Stomach (tissue), 9 donors: ENCODE measurements around the gene ALG9. TPM values are rescaled to one million over a fixed set of nuclear protein-coding genes. Genes with fewer than 3 reads are reported as not detected.

Experiments
- DNase-seq, 2 donors: peaks; one replicate each; pipeline versions ENCODE4 v3.0.0 to v3.0.0-alpha.2; 2013 to 2019
- H3K27ac ChIP-seq, 5 donors: fragments of 200-600 bp in 4 of 5; sonication (generic) in 4 of 5; one replicate each; pipeline ENCODE4 v1.5.1; 2013 to 2019; ENCODE audit warnings: mild to moderate bottlenecking in 1 of 5, moderate library complexity in 1 of 5
- H3K27me3 ChIP-seq, 3 donors: fragments of 200-600 bp; sonication (generic); one replicate each; pipeline ENCODE4 v1.5.1; 2017 to 2019; ENCODE audit warnings: mixed run types in 1 of 3
- H3K36me3 ChIP-seq, 4 donors: fragments of 200-600 bp; sonication (generic); 1 replicate in 3 of 4; 2 replicates in 1 of 4; pipeline ENCODE4 v1.5.1; 2016 to 2019
- H3K4me1 ChIP-seq, 4 donors: fragments of 200-600 bp; sonication (generic); one replicate each; pipeline ENCODE4 v1.5.1; 2016 to 2019
- H3K4me3 ChIP-seq, 4 donors: fragments of 200-600 bp; sonication (generic) in 3 of 4; one replicate each; pipeline ENCODE4 v1.5.1; 2016 to 2019; ENCODE audit warnings: mild to moderate bottlenecking in 1 of 4
- H3K9me3 ChIP-seq, 4 donors: fragments of 200-600 bp; sonication (generic); one replicate each; pipeline ENCODE4 v1.5.1; 2016 to 2019
- CTCF ChIP-seq, 7 experiments: fragments of 450-650 bp in 4 of 7; fragments of 200-600 bp in 3 of 7; sonication (generic) in 3 of 7; IDR thresholded peaks; one replicate each; pipeline ENCODE4 v1.5.1; 2016 to 2019; ENCODE audit warnings: antibody characterized with exemption in 7 of 7, control low read depth in 2 of 7, mild to moderate bottlenecking in 1 of 7
- EP300 ChIP-seq: sonication (generic); formaldehyde crosslinking; IDR thresholded peaks from one replicate; pipeline ENCODE4 v1.6.1; 2017; ENCODE audit warnings: antibody characterized with exemption
- POLR2A ChIP-seq, 4 donors: fragments of 450-650 bp; IDR thresholded peaks; one replicate each; pipeline ENCODE4 v1.6.1; 2016; ENCODE audit warnings: antibody characterized with exemption in 4 of 4, control low read depth in 2 of 4, mild to moderate bottlenecking in 1 of 4, moderate library complexity in 1 of 4
- POLR2AphosphoS5 ChIP-seq, 3 donors: sonication (generic); formaldehyde crosslinking; IDR thresholded peaks; one replicate each; pipeline ENCODE4 v1.6.1; 2016; ENCODE audit warnings: antibody characterized with exemption in 3 of 3
- WGBS, 5 donors: extraction: QIAGEN DNeasy Blood & Tissue Kit in 3 of 5; methylation state at CpG; one replicate each; pipeline versions ENCODE4 v1.1.5 to v1.1.7; 2013 to 2018; 5-methylcytosine and 5-hydroxymethylcytosine counted together
- intact Hi-C: fragments of 100-400 bp; cut with DNase I; formaldehyde crosslinking; loops from one replicate; pipeline ENCODE4 v1.15.1; 2023; ENCODE audit warnings: low total_unique reads
- polyA plus RNA-seq, 3 donors: library from polyadenylated mRNA; stranded (reverse); fragments of 200-250 nt; gene quantifications; one replicate each; pipeline ENCODE4 v1.2.3, GENCODE V29; 2013
- total RNA-seq, 5 donors: library from RNA; depleted of rRNA; stranded (reverse); fragments of >200 nt; gene quantifications; one replicate each; pipeline versions ENCODE4 v1.1.0 to v1.2.3, GENCODE V29; 2014 to 2016
- donor health status: healthy with polysubstance abuse.
- donor health status: Bipolar disorder and iron deficiency.
- donor health status: healthy.

The ALG9 gene
- total and polyA plus RNA-seq, 8 donors = 11.9 to 53.7 (median 25.5) TPM

GRCh38 chr11:111797145-111797581 lies 74.2 kb downstream of the ALG9 start:
- Histone ChIP-seq H3K36me3 (peaks cover 0 to 31% (median 13%) of the 10 kb centered on the region in 4 donors), H3K4me1 (peaks cover 0 to 22% (median 0%) of the 10 kb centered on the region in 4 donors), H3K9me3 (peaks cover 0 to 6% (median 0%) of the 10 kb centered on the region in 4 donors), H3K27me3 (no peaks in the 10 kb centered on the region), H3K4me3 (no peak overlapping the region), H3K27ac (no peak overlapping the region)
- TF ChIP-seq EP300 = no peak
- TF ChIP-seq POLR2AphosphoS5 (IDR thresholded peaks at IDR 0.05) = no peak
- TF ChIP-seq POLR2A (IDR thresholded peaks at IDR 0.05) = no peak
- no peak for TF ChIP-seq CTCF (IDR thresholded peaks at IDR 0.05)
- 92 to 100% (median 98%) methylated on average over 2 of the region's 2 CpGs for WGBS, 5 donors
- DNase-seq = peak in 1 of 2 donors; percentile 27
- intact Hi-C loops = no loop called here

GRCh38 chr11:111796696-111797095 lies 74.7 kb downstream of the ALG9 start:
- H3K4me1 ChIP-seq = peaks cover 0 to 22% (median 0%) of the 10 kb centered on the region in 4 donors
- peaks cover 0 to 26% (median 12%) of the 10 kb centered on the region in 4 donors for H3K36me3 ChIP-seq
- peaks cover 0 to 6% (median 0%) of the 10 kb centered on the region in 4 donors for H3K9me3 ChIP-seq
- no peaks in the 10 kb centered on the region for H3K27me3 ChIP-seq
- intact Hi-C loops = no loop called here
- DNase-seq = no peak
- no peak for TF ChIP-seq POLR2A (IDR thresholded peaks at IDR 0.05)
- TF ChIP-seq CTCF (IDR thresholded peaks at IDR 0.05) = no peak
- no peak for TF ChIP-seq EP300
- TF ChIP-seq POLR2AphosphoS5 (IDR thresholded peaks at IDR 0.05) = no peak
- H3K27ac ChIP-seq = peak overlapping the region in 1 of 5 donors; percentile 39
- WGBS, 5 donors = 66 to 89% (median 78%) methylated on average over 3 of the region's 3 CpGs
- no peak overlapping the region for H3K4me3 ChIP-seq

GRCh38 chr11:111795334-111795985 lies 75.9 kb downstream of the ALG9 start:
- DNase-seq = no peak
- Histone ChIP-seq H3K9me3 (peaks cover 0 to 6% (median 0%) of the 10 kb centered on the region in 4 donors), H3K4me3 (no peak overlapping the region), H3K27ac (peak overlapping the region in 1 of 5 donors; percentile 39), H3K27me3 (no peaks in the 10 kb centered on the region), H3K36me3 (peaks cover 0 to 23% (median 11%) of the 10 kb centered on the region in 4 donors), H3K4me1 (peaks cover 0 to 13% (median 0%) of the 10 kb centered on the region in 4 donors)
- intact Hi-C loops = no loop called here
- WGBS, 5 donors = 92 to 96% (median 94%) methylated on average over 7 of the region's 7 CpGs
- peak in 1 of 3 donors; percentile 34 for TF ChIP-seq POLR2AphosphoS5 (IDR thresholded peaks at IDR 0.05)
- no peak for TF ChIP-seq POLR2A (IDR thresholded peaks at IDR 0.05)

GRCh38 chr11:111793863-111794262 lies 77.5 kb downstream of the ALG9 start:
- Histone ChIP-seq H3K9me3 (peaks cover 0 to 6% (median 0%) of the 10 kb centered on the region in 4 donors), H3K27me3 (no peaks in the 10 kb centered on the region), H3K27ac (peak overlapping the region in 1 of 5 donors; percentile 43), H3K4me3 (no peak overlapping the region), H3K36me3 (peaks cover 0 to 23% (median 12%) of the 10 kb centered on the region in 4 donors), H3K4me1 (peaks cover 0 to 11% (median 0%) of the 10 kb centered on the region in 4 donors)
- DNase-seq = peak in 1 of 2 donors; percentile 42
- intact Hi-C loops = no loop called here
- no peak for TF ChIP-seq POLR2A (IDR thresholded peaks at IDR 0.05)
- WGBS, 5 donors = 76 to 90% (median 87%) methylated on average over 5 of the region's 5 CpGs

- TF ChIP-seq CTCF (IDR thresholded peaks at IDR 0.05) = no peak
- TF ChIP-seq POLR2A (IDR thresholded peaks at IDR 0.05) = no peak
- no peak for TF ChIP-seq POLR2AphosphoS5 (IDR thresholded peaks at IDR 0.05)
- TF ChIP-seq EP300 = no peak
- intact Hi-C loops = no loop called here
- 89 to 95% (median 93%) methylated on average over 6 of the region's 6 CpGs for WGBS, 5 donors
- H3K4me3 ChIP-seq = no peak overlapping the region
- peaks cover 0 to 6% (median 0%) of the 10 kb centered on the region in 4 donors for H3K9me3 ChIP-seq
- no peak for DNase-seq
- peaks cover 0 to 18% (median 2%) of the 10 kb centered on the region in 4 donors for H3K4me1 ChIP-seq
- H3K36me3 ChIP-seq = peaks cover 0 to 23% (median 11%) of the 10 kb centered on the region in 4 donors
- H3K27ac ChIP-seq = no peak overlapping the region
- no peaks in the 10 kb centered on the region for H3K27me3 ChIP-seq
Observed at GRCh38 chr11:111792955-111793500, 78.4 kb downstream of the ALG9 start.
